C4-2B (cell line): ENCODE results near the gene IFT52.

Experiments
- ZFX ChIP-seq: fragments of 450-650 bp; IDR thresholded peaks from 2 replicates; pipeline ENCODE4 v1.6.1; 2017
- TF ChIP-seq, protein P1 (sequence below): fragments of 450-650 bp; conservative IDR thresholded peaks from 2 replicates; pipeline ENCODE4 v1.5.1; 2017; ENCODE audit warnings: mild to moderate bottlenecking

- TF ChIP-seq, protein P1, sequence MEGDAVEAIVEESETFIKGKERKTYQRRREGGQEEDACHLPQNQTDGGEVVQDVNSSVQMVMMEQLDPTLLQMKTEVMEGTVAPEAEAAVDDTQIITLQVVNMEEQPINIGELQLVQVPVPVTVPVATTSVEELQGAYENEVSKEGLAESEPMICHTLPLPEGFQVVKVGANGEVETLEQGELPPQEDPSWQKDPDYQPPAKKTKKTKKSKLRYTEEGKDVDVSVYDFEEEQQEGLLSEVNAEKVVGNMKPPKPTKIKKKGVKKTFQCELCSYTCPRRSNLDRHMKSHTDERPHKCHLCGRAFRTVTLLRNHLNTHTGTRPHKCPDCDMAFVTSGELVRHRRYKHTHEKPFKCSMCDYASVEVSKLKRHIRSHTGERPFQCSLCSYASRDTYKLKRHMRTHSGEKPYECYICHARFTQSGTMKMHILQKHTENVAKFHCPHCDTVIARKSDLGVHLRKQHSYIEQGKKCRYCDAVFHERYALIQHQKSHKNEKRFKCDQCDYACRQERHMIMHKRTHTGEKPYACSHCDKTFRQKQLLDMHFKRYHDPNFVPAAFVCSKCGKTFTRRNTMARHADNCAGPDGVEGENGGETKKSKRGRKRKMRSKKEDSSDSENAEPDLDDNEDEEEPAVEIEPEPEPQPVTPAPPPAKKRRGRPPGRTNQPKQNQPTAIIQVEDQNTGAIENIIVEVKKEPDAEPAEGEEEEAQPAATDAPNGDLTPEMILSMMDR = no peak
- TF ChIP-seq ZFX = no peak
Observed at GRCh38 chr20:43584448-43585136, 6.1 kb upstream of the IFT52 start.
